Subcutaneous adipose tissue (tissue), 4 donors: ENCODE data around the gene PLCB1. TPM values are rescaled to one million over a fixed set of nuclear protein-coding genes. Genes with fewer than 3 reads are reported as not detected.

Experiments used
- total RNA-seq, 4 donors: library from RNA; depleted of rRNA; stranded (reverse); fragments of >200 nt; gene quantifications; one replicate each; pipeline ENCODE4 v1.1.0, GENCODE V29; 2016
- TF ChIP-seq, protein P1 (sequence below): fragments of 450-650 bp; IDR thresholded peaks from one replicate; pipeline ENCODE4 v1.5.1; 2016; ENCODE audit warnings: low read depth, mild to moderate bottlenecking, control low read depth, antibody characterized with exemption, moderate library complexity

The PLCB1 gene
- total RNA-seq, 4 donors from 2014 or later, result 14.1 to 26.7 (median 18.4) TPM

DNA sequence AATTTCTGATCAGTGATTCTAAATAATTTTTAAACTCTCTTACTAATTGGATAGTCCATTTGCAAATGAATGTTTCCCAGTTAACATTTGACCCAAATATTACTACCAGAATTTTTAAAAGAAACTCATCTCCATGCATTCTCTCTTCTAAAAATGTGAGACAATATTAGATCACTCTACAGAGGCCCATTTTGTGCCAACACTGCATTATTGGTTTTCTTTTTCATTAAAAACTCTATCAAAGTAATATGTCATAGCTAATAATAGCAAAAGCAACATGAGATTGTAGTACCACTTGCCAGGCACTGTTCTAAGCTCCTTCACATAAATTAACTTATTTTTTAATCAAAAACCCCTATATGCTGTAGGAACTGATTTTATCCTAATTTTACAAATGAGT, 591.2 kb downstream of the PLCB1 start:
- TF ChIP-seq, protein P1, sequence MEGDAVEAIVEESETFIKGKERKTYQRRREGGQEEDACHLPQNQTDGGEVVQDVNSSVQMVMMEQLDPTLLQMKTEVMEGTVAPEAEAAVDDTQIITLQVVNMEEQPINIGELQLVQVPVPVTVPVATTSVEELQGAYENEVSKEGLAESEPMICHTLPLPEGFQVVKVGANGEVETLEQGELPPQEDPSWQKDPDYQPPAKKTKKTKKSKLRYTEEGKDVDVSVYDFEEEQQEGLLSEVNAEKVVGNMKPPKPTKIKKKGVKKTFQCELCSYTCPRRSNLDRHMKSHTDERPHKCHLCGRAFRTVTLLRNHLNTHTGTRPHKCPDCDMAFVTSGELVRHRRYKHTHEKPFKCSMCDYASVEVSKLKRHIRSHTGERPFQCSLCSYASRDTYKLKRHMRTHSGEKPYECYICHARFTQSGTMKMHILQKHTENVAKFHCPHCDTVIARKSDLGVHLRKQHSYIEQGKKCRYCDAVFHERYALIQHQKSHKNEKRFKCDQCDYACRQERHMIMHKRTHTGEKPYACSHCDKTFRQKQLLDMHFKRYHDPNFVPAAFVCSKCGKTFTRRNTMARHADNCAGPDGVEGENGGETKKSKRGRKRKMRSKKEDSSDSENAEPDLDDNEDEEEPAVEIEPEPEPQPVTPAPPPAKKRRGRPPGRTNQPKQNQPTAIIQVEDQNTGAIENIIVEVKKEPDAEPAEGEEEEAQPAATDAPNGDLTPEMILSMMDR, result no peak

DNA sequence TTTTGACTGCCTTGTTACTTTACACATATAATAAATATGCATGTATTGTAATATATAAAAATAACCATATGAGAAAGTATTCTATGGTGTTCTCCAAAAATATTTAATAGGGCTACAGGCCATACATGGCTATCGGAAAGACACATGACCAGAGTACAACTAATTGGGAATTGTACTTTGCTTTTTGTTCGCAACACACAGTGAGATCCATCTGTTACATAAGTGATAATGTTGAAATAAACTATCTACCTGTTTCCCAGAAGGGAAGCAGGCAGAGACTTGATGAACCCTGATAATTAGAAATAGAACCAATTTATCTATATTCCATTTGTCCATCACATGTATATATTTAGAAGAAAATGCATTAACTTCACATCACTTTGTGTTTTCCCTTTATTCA, 592.8 kb downstream of the PLCB1 start:
- TF ChIP-seq, protein P1, result no peak

DNA sequence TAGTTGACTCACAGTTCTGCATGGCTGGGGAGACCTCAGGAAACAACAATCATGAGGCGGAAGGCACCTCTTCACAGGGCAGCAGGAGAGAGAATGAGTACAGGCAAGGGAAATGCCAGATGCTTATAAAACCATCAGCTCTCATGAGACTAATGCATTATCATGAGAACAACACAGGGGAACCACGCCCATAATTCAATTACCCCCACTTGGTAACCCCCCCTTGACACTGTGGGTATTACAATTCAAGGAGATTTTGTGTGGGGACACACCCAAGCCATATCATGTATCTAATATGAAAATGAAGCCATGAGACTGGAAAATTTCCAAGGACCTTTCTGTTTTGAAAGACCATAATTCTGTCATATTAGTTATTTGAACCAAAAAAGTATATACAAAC, 594.4 kb downstream of the PLCB1 start:
- TF ChIP-seq, protein P1, result no peak

DNA sequence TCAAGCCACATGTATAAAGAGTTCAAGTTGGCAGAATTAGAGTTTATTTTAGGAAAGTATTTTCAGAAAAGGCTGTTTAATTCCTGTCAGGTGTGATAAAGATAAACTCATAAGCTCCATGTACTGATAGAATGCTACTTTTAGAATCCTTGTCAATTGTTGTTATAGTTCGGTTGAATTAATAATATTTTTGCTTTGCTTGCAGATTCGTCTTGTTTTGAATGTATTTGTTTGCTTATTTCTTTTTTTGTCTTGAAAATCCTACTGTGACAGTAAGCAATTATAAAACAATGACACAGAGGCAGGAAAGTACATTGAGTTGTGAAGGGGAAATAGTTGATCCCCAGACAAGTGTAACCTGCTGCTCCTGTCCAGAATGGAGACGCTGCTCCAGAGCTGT, 602.9 kb downstream of the PLCB1 start:
- TF ChIP-seq, protein P1, result no peak

DNA sequence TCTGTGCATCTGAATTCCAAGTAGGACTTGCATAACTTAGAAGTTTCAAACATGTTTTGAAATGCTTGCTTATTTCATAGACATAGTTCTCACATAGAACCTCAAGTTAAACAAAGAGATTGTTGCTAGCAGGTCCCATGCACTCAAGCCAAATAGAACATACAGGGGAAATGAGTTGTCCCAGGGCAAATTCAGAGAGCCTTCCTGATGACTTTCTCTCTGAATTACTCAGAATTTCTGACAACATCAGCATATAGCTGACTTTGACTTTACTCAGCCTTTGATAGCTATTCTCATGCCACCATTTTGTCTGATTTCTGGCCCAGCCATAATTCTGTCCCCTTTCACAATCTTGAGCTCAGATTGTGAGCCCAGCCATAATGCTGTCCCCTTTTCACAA, 603.6 kb downstream of the PLCB1 start:
- TF ChIP-seq, protein P1, result no peak

DNA sequence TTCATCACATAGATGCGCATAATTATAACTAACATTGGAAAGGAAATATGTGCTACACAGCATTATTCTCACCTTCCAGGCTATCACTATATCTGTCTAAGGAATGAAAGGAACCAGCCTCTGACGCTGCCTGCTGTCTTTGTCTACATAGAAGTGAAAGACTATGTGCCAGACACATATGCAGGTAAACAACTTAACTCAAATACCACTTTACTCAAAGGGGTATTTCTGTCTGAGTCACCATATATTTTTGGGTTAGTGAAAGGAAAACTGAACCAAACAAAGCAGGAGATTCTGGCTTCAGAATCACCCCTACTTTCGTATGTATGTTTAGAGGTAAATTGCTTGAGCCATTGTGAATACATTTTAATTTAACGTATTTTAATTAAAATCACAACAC, 608.2 kb downstream of the PLCB1 start:
- TF ChIP-seq, protein P1, result no peak

DNA sequence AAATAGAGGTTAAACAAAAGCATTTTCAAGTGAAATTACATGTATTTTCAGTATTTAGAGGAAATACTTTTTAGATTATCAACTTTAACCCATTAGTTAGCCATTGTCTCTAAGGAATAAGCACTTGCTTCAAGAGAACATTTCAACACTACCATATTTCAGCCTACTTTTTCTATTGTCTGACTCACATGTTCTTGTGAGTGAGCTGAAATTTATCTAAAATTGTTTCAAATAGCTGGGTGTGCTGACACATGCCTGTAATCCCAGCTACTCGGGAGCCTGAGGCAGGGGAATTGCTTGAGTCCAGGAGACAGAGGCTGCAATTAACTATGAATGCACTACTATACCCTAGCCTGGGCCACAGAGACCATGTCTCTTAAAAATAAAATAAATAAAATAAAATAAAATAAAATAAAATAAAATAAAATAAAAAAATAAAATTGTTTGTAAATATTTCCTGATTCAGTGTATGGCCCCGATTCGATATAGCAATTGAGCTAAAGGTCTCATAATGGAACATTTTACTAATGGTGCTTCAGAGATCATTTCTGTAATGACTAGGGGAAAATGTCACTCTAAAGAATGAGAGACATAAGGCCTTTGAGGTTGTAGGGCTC, 612.3 kb downstream of the PLCB1 start:
- TF ChIP-seq, protein P1, result no peak
